Activated CD4-positive, alpha-beta T cell treated with anti-CD3 and anti-CD28 coated beads for 4 hours (primary cell): ENCODE measurements around the gene JUN.

Experiments
- DNase-seq, 2 donors: peaks; one replicate each; pipeline ENCODE4 v3.0.0-alpha.2; 2020

Gene JUN

GRCh38 chr1:58754073-58754613, 29.7 kb downstream of the JUN start:
- DNase-seq, result no peak

GRCh38 chr1:58753431-58753866, 30.4 kb downstream of the JUN start:
- no peak for DNase-seq

GRCh38 chr1:58749646-58750045, 34.2 kb downstream of the JUN start:
- no peak for DNase-seq

GRCh38 chr1:58748666-58749065, 35.2 kb downstream of the JUN start:
- DNase-seq, result no peak

- DNase-seq, result no peak
Measured at GRCh38 chr1:58746757-58747156, 37.1 kb downstream of the JUN start.

GRCh38 chr1:58746182-58746581, 37.7 kb downstream of the JUN start:
- no peak for DNase-seq

GRCh38 chr1:58745666-58746065, 38.2 kb downstream of the JUN start:
- no peak for DNase-seq

- no peak for DNase-seq
Measured at GRCh38 chr1:58745117-58745516, 38.7 kb downstream of the JUN start.

- no peak for DNase-seq
Measured at GRCh38 chr1:58741678-58742553, 41.9 kb downstream of the JUN start.

- DNase-seq, result peak in 1 of 2 donors; percentile 53
Measured at GRCh38 chr1:58739856-58740466, 43.9 kb downstream of the JUN start.

GRCh38 chr1:58738876-58739275, 45.0 kb downstream of the JUN start:
- DNase-seq, result no peak

- no peak for DNase-seq
Measured at GRCh38 chr1:58735586-58735985, 48.3 kb downstream of the JUN start.

GRCh38 chr1:58734630-58735029, 49.2 kb downstream of the JUN start:
- DNase-seq, result no peak

- no peak for DNase-seq
Measured at GRCh38 chr1:58732087-58732775, 51.6 kb downstream of the JUN start.
